H1 (cell line): ENCODE measurements around the gene PRRC2C. TPM values are rescaled to one million over a fixed set of nuclear protein-coding genes. Genes with fewer than 3 reads are reported as not detected.
"Not testable (repeated sequence)": the region's sequence is repeated elsewhere in the genome, so short reads cannot be mapped to it uniquely, and the experiment has no call there.

ENCODE experiments used
- CTCF ChIA-PET: fragments of 300-600 bp; sonication (Branson Sonifier 250); formaldehyde crosslinking; loops from one replicate; lab custom pipeline; 2021; ENCODE audit not compliant: partially characterized antibody; lab: Charles Lee
- POLR2A ChIA-PET: fragments of 300-600 bp; sonication (Branson Sonifier 250); formaldehyde crosslinking; loops from one replicate; lab custom pipeline; 2021; ENCODE audit warnings: inconsistent platforms; ENCODE audit not compliant: partially characterized antibody; lab: Charles Lee
- DNase-seq, 2 experiments: peaks; one replicate each; pipeline versions ENCODE4 v3.0.0 to v3.0.0-alpha.2; 2010 to 2022; ENCODE audit warnings: low spot score in 2 of 2, low read depth in 1 of 2, mixed read lengths in 1 of 2
- FAIRE-seq: peaks from 2 replicates; lab custom pipeline; 2011; peaks lifted over from hg19 to GRCh38; lab: Jason Lieb, UNC
- H2AFZ ChIP-seq: 2 replicates; pipeline ENCODE4 v1.8.1; 2012; ENCODE audit warnings: low read length, inconsistent platforms
- H2AK5ac ChIP-seq: 2 replicates; pipeline ENCODE4 v1.6.1; 2013; ENCODE audit warnings: low read depth, low read length
- H2BK120ac ChIP-seq: replicated peaks from 2 replicates; pipeline ENCODE3; 2013; ENCODE audit warnings: low read depth, low read length, inconsistent platforms
- H2BK12ac ChIP-seq: 2 replicates; pipeline ENCODE4 v1.6.1; 2013; ENCODE audit warnings: low read depth, low read length
- H2BK15ac ChIP-seq: 2 replicates; pipeline ENCODE4 v1.6.1; 2013; ENCODE audit warnings: low read length
- H2BK20ac ChIP-seq: 2 replicates; pipeline ENCODE4 v1.6.1; 2013; ENCODE audit warnings: low read length
- H2BK5ac ChIP-seq: 2 replicates; pipeline ENCODE4 v1.6.1; 2013; ENCODE audit warnings: low read depth, low read length
- H3K14ac ChIP-seq: 2 replicates; pipeline ENCODE4 v1.6.1; 2013; ENCODE audit warnings: inconsistent platforms; ENCODE audit not compliant: insufficient read length
- H3K18ac ChIP-seq: 2 replicates; pipeline ENCODE4 v1.6.1; 2013; ENCODE audit warnings: low read length; ENCODE audit errors: extremely low read depth
- H3K23ac ChIP-seq: 2 replicates; pipeline ENCODE4 v1.6.1; 2013; ENCODE audit warnings: inconsistent platforms; ENCODE audit not compliant: insufficient read length
- H3K23me2 ChIP-seq: 2 replicates; pipeline ENCODE4 v1.6.1; 2013; ENCODE audit warnings: low read depth, low read length
- H3K27ac ChIP-seq: 2 replicates; pipeline ENCODE4 v1.6.1; 2011; ENCODE audit warnings: low read depth, low read length, inconsistent platforms
- H3K27me3 ChIP-seq, 4 experiments: replicated peaks in 1 of 4; 1 replicate in 1 of 4; 2 replicates in 3 of 4; pipeline versions ENCODE4 v1.6.1 to v1.8.1; 2011 to 2013; ENCODE audit warnings: low read length in 3 of 4, mild to moderate bottlenecking in 3 of 4, inconsistent platforms in 2 of 4, mixed read lengths in 2 of 4, moderate library complexity in 1 of 4; ENCODE audit not compliant: control insufficient read depth in 3 of 4, insufficient read depth in 3 of 4; ENCODE audit errors: extremely low read depth in 1 of 4
- H3K36me3 ChIP-seq, 4 experiments: 2 replicates each; pipeline versions ENCODE4 v1.6.1 to v1.8.1; 2011 to 2013; ENCODE audit warnings: mild to moderate bottlenecking in 4 of 4, low read length in 3 of 4, moderate library complexity in 2 of 4, control low read depth in 1 of 4, inconsistent platforms in 1 of 4; ENCODE audit not compliant: insufficient read depth in 4 of 4, control insufficient read depth in 2 of 4
- H3K4ac ChIP-seq: replicated peaks from 2 replicates; pipeline ENCODE3; 2013; ENCODE audit warnings: low read length, low read depth, mixed read lengths, inconsistent platforms; ENCODE audit not compliant: insufficient read length
- H3K4me1 ChIP-seq, 4 experiments: replicated peaks in 1 of 4; 1 replicate in 1 of 4; 2 replicates in 3 of 4; pipeline versions ENCODE4 v1.6.1 to v1.8.1; 2011 to 2013; ENCODE audit warnings: low read length in 3 of 4, inconsistent platforms in 2 of 4, mixed read lengths in 1 of 4; ENCODE audit not compliant: insufficient read depth in 4 of 4, control insufficient read depth in 3 of 4
- H3K4me2 ChIP-seq, 2 experiments: 2 replicates each; pipeline versions ENCODE4 v1.6.1 to v1.8.1; 2011 to 2013; ENCODE audit warnings: low read depth in 2 of 2, low read length in 2 of 2, control low read depth in 1 of 2, inconsistent platforms in 1 of 2, mild to moderate bottlenecking in 1 of 2; ENCODE audit not compliant: insufficient read depth in 1 of 2
- H3K4me3 ChIP-seq, 4 experiments: fragments of 200-600, 300-600 bp in 1 of 4; sonication (generic), shearing (Covaris generic), sonication (Bioruptor Twin) in 1 of 4; 2 replicates each; pipeline versions ENCODE4 v1.5.1 to v1.8.1; 2011 to 2016; ENCODE audit warnings: low read length in 4 of 4, low read depth in 3 of 4, control low read depth in 2 of 4, inconsistent platforms in 2 of 4, mild to moderate bottlenecking in 2 of 4, mixed read lengths in 1 of 4, moderate library complexity in 1 of 4; ENCODE audit not compliant: insufficient read depth in 2 of 4; ENCODE audit errors: extremely low read depth in 1 of 4
- H3K56ac ChIP-seq: replicated peaks from 2 replicates; pipeline ENCODE3; 2013; ENCODE audit warnings: low read depth, mild to moderate bottlenecking, mixed read lengths, low read length, inconsistent platforms; ENCODE audit not compliant: insufficient read length
- H3K79me1 ChIP-seq: 2 replicates; pipeline ENCODE4 v1.6.1; 2013; ENCODE audit warnings: low read depth, low read length, control low read depth
- H3K79me2 ChIP-seq, 2 experiments: 2 replicates each; pipeline versions ENCODE4 v1.6.1 to v1.8.1; 2012 to 2013; ENCODE audit warnings: low read length in 2 of 2, mild to moderate bottlenecking in 2 of 2, inconsistent platforms in 1 of 2; ENCODE audit not compliant: insufficient read depth in 2 of 2, control insufficient read depth in 1 of 2
- H3K9ac ChIP-seq, 4 experiments: replicated peaks in 1 of 4; 1 replicate in 1 of 4; 2 replicates in 3 of 4; pipeline versions ENCODE4 v1.6.1 to v1.8.1; 2011 to 2013; ENCODE audit warnings: low read depth in 3 of 4, low read length in 3 of 4, control low read depth in 2 of 4, mild to moderate bottlenecking in 2 of 4, moderate library complexity in 2 of 4, inconsistent platforms in 1 of 4; ENCODE audit errors: extremely low read depth in 1 of 4
- H3K9me3 ChIP-seq, 2 experiments: 2 replicates each; pipeline versions ENCODE4 v1.6.1 to v1.8.1; 2012 to 2013; ENCODE audit warnings: mild to moderate bottlenecking in 2 of 2, moderate library complexity in 2 of 2, control low read depth in 1 of 2, inconsistent platforms in 1 of 2, low read depth in 1 of 2, low read length in 1 of 2, mixed read lengths in 1 of 2; ENCODE audit not compliant: insufficient read depth in 2 of 2
- H4K20me1 ChIP-seq, 2 experiments: replicated peaks in 1 of 2; 2 replicates each; pipeline versions ENCODE3 to v1.8.1; 2011 to 2013; ENCODE audit warnings: inconsistent platforms in 2 of 2, low read length in 2 of 2, mild to moderate bottlenecking in 1 of 2; ENCODE audit not compliant: insufficient read depth in 2 of 2, control insufficient read depth in 1 of 2
- H4K5ac ChIP-seq: 2 replicates; pipeline ENCODE4 v1.6.1; 2013; ENCODE audit warnings: low read length, low read depth, mixed read lengths, inconsistent platforms; ENCODE audit not compliant: insufficient read length
- H4K8ac ChIP-seq: 2 replicates; pipeline ENCODE4 v1.8.0; 2013; ENCODE audit warnings: mild to moderate bottlenecking, moderate library complexity, low read length, inconsistent platforms; ENCODE audit not compliant: insufficient read depth; ENCODE audit errors: extremely low read depth
- H4K91ac ChIP-seq: replicated peaks from 2 replicates; pipeline ENCODE3; 2013; ENCODE audit warnings: low read length, mixed read lengths, inconsistent platforms; ENCODE audit not compliant: insufficient read length
- RXRA ChIP-seq: IDR thresholded peaks from 2 replicates; pipeline ENCODE4 v1.6.1; 2011; ENCODE audit warnings: low read depth, mild to moderate bottlenecking, low read length, moderate library complexity; ENCODE audit not compliant: insufficient read depth
- WGBS, 2 experiments: shearing (Covaris generic) in 1 of 2; methylation state at CpG; one replicate each; pipeline versions ENCODE4 v1.1.6 to v1.1.7; 2013 to 2015; ENCODE audit warnings: low lambda C conversion rate in 2 of 2, mixed read lengths in 2 of 2, inconsistent platforms in 1 of 2, low coverage in 1 of 2, missing lambda C conversion rate in 1 of 2; ENCODE audit not compliant: insufficient replicate concordance in 2 of 2, insufficient coverage in 1 of 2, insufficient read length in 1 of 2; ENCODE audit errors: extremely low coverage in 1 of 2, missing lambda C conversion rate in 1 of 2; 5-methylcytosine and 5-hydroxymethylcytosine counted together
- polyA plus RNA-seq, 7 experiments: library from polyadenylated mRNA; depleted of rRNA in 3 of 7; stranded (reverse) in 5 of 7; unstranded in 2 of 7; fragments of >200 nt in 5 of 7; fragments of 200-250 nt in 2 of 7; gene quantifications; 1 replicate in 5 of 7; 2 replicates in 1 of 7; 4 replicates in 1 of 7; pipeline versions ENCODE4 v1.2.1 to v1.2.3, GENCODE V29; 2011 to 2013; ENCODE audit warnings: missing spikeins in 2 of 7, mixed read lengths in 2 of 7
- total RNA-seq: library from RNA; stranded (reverse); fragmentation: NEBNext Ultra II Directional; extraction: Animal tissue kit (Norgen Biotek cat#: 25700); gene quantifications from 2 replicates; pipeline ENCODE4 v1.2.1, GENCODE V29; 2021

PRRC2C gene
- total and polyA plus RNA-seq, 2 of the 8 experiments (the other 6 are each of a cell fraction or from before 2014, with no cell fraction given) = 125 to 264 TPM

- not testable (repeated sequence) for H3K18ac ChIP-seq, H3K36me3 ChIP-seq, DNase-seq, H2AK5ac ChIP-seq, FAIRE-seq, H3K56ac ChIP-seq, H4K5ac ChIP-seq, H2AFZ ChIP-seq, H2BK5ac ChIP-seq, H3K9ac ChIP-seq, H2BK15ac ChIP-seq, H3K79me2 ChIP-seq, H2BK120ac ChIP-seq, H3K23me2 ChIP-seq, H3K27me3 ChIP-seq, H3K14ac ChIP-seq, H4K91ac ChIP-seq, H3K4ac ChIP-seq, H3K79me1 ChIP-seq, H4K20me1 ChIP-seq, H4K8ac ChIP-seq, H2BK12ac ChIP-seq, H3K4me2 ChIP-seq, H3K23ac ChIP-seq, H3K9me3 ChIP-seq, H2BK20ac ChIP-seq, H3K27ac ChIP-seq, H3K4me3 ChIP-seq, H3K4me1 ChIP-seq
- 71% methylated on average over 6 of the region's 6 CpGs; no CpG with 5 or more reads in 1 of the 2 experiments for WGBS, 2 experiments
- POLR2A ChIA-PET = interaction anchor here (1.3 kb wide), 1 partner anchor 10 kb away, joined by 4 read pairs; no protein-coding TSS in a partner anchor
- 0 out of 2 replicates have a peak, but pooled peaks have one; percentile 16 for TF ChIP-seq RXRA
- CTCF ChIA-PET = interaction anchor here (1.0 to 1.2 kb wide), 4 partner anchors 13 to 50 kb away, joined by 3 to 5 read pairs (median 4); partner anchors contain the start of gene MYOC
These were observed 117.7 kb downstream of the PRRC2C start for GRCh38 chr1:171603042-171603441.
